Ramos (cell line): ENCODE measurements around the gene MUC5AC.
"Not testable (repeated sequence)": the region's sequence is repeated elsewhere in the genome, so short reads cannot be mapped to it uniquely, and the experiment has no call there.

Experiments used
- in situ Hi-C: fragments of 300-500 bp; cut with MboI; formaldehyde crosslinking; loops from one replicate; pipeline ENCODE4 v1.14.3; 2022; ENCODE audit warnings: low sequenced_read_pairs; ENCODE audit not compliant: unreplicated experiment

The MUC5AC gene

GRCh38 chr11:1175461-1176223 is 17.9 kb downstream of the MUC5AC start:
- in situ Hi-C loops, result no loop called here

- in situ Hi-C loops, result no loop called here
These were observed 18.7 kb downstream of the MUC5AC start for GRCh38 chr11:1176224-1177019.

DNA sequence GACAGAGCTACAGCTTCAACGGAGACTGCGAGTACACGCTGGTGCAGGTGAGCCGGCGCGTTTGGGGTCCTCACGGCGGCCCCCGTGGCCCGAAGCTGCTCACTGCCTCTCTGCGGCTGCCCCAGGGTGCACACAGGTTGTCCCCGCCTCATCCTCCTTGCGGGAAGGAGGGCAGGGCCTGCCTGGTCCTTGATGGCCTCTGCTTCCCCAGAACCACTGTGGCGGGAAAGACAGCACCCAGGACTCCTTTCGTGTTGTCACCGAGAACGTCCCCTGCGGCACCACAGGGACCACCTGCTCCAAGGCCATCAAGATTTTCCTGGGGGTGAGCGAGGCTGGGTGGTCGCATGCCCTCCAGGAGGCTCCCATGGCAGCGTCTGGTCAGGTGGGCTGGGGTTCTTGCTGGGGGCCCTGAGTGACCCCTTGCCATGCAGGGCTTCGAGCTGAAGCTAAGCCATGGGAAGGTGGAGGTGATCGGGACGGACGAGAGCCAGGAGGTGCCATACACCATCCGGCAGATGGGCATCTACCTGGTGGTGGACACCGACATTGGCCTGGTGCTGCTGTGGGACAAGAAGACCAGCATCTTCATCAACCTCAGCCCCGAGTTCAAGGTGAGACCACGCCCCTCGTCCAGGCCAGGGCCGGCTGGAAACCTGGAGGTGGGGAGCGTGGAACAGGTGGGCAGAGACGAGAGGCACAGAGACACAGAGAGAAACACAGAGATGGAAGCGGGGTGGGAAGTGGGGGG is 19.4 kb downstream of the MUC5AC start:
- in situ Hi-C loops, result no loop called here

GRCh38 chr11:1177771-1178090 is 20.0 kb downstream of the MUC5AC start:
- in situ Hi-C loops, result no loop called here

DNA sequence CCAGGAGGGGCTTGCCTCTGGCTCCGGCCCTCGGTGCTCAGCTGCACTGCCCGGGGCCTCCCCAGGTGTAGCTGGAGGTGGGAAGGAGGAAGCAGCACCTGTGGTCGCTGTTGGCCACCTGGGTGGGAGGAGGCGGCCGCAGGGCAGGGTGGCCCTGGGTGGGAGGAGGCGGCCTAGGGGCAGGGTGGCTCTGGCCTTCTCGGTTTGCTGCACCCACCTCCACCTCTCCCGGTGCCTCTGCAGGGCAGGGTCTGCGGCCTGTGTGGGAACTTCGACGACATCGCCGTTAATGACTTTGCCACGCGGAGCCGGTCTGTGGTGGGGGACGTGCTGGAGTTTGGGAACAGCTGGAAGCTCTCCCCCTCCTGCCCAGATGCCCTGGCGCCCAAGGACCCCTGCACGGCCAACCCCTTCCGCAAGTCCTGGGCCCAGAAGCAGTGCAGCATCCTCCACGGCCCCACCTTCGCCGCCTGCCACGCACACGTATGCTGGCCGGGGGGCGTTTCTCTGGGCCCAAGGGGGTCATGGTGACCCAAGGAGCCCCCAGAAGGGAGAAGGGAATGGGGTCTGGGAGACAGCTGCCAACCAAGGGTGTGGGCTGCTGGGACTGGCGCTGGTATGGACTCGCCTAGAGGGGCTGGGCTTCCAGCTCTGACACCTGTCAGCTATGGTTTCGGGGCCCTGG is 20.6 kb downstream of the MUC5AC start:
- in situ Hi-C loops, result no loop called here

DNA sequence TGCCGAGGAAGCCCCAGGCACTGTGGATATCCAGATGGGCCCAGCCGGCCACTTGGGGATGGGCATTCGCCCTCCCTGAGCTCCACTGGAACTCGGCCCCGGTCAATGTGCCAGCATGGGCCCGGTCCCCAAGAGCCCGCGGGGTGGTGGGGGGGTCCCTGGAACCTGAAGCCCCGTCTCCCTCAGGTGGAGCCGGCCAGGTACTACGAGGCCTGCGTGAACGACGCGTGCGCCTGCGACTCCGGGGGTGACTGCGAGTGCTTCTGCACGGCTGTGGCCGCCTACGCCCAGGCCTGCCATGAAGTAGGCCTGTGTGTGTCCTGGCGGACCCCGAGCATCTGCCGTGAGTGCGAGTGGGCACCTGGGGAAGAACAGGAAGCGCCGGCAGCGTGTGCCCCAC is 21.2 kb downstream of the MUC5AC start:
- in situ Hi-C loops, result no loop called here

- in situ Hi-C loops, result no loop called here
These were observed 21.9 kb downstream of the MUC5AC start for GRCh38 chr11:1179641-1180040.

GRCh38 chr11:1180171-1180570 is 22.4 kb downstream of the MUC5AC start:
- in situ Hi-C loops, result no loop called here

DNA sequence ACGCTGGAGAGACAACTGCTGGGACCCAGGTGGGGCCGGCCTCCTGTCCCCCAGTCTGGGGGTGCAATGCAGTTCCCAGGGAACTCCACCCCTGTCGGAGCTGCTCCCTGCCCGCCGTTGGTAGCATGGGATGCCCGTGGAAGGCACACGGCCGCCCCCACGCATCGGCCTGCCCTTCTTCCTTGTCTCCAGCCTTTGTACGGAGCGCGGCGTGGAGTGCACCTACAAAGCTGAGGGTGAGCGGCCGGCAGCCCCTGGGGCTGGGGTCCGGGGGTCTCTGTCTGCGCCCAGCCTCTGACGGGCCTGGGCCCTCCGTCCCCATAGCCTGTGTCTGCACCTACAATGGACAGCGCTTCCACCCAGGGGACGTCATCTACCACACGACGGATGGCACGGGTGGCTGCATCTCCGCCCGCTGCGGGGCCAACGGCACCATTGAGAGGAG is 23.2 kb downstream of the MUC5AC start:
- in situ Hi-C loops, result no loop called here

GRCh38 chr11:1181420-1181819 is 23.7 kb downstream of the MUC5AC start:
- in situ Hi-C loops, result no loop called here

DNA sequence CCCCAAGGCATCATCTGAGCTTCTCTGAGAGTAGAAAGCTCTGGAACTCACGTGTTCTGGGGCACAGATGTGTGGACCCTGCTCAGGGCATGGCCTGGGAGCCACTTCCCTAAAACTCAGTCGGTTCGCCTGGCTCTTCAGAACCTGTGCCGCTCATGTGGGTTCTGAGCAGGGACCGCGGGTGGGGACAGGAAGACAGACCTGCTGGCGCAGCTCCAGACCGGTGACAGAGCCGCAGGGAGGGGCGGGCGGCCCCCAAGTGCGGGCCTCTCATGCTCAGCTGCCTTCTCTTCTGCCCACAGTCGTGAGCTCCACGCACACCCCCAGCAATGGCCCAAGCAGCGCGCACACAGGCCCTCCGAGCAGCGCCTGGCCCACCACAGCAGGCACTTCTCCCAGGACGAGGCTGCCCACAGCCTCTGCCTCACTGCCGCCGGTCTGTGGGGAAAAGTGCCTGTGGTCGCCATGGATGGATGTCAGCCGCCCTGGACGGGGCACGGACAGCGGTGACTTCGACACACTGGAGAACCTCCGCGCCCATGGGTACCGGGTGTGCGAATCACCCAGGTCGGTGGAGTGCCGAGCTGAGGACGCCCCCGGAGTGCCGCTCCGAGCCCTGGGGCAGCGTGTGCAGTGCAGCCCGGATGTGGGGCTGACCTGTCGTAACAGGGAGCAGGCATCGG is 24.2 kb downstream of the MUC5AC start:
- in situ Hi-C loops, result no loop called here

- in situ Hi-C loops, result not testable (repeated sequence)
These were observed 26.4 kb downstream of the MUC5AC start for GRCh38 chr11:1184139-1184538.

DNA sequence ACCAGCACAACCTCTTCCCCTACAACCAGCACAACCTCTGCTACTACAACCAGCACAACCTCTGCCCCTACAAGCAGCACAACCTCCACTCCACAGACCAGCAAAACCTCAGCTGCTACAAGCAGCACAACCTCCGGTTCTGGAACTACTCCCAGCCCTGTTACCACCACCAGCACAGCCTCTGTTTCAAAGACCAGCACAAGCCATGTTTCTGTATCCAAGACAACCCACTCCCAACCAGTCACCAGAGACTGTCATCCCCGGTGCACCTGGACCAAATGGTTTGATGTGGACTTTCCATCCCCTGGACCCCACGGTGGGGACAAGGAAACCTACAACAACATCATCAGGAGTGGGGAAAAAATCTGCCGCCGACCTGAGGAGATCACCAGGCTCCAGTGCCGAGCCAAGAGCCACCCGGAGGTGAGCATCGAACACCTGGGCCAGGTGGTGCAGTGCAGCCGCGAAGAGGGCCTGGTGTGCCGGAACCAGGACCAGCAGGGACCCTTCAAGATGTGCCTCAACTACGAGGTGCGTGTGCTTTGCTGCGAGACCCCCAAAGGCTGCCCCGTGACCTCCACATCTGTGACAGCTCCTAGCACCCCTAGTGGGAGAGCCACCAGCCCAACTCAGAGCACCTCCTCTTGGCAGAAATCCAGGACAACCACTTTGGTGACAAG is 30.8 kb downstream of the MUC5AC start:
- in situ Hi-C loops, result not testable (repeated sequence)

- in situ Hi-C loops, result not testable (repeated sequence)
These were observed 32.1 kb downstream of the MUC5AC start for GRCh38 chr11:1189816-1190215.

DNA sequence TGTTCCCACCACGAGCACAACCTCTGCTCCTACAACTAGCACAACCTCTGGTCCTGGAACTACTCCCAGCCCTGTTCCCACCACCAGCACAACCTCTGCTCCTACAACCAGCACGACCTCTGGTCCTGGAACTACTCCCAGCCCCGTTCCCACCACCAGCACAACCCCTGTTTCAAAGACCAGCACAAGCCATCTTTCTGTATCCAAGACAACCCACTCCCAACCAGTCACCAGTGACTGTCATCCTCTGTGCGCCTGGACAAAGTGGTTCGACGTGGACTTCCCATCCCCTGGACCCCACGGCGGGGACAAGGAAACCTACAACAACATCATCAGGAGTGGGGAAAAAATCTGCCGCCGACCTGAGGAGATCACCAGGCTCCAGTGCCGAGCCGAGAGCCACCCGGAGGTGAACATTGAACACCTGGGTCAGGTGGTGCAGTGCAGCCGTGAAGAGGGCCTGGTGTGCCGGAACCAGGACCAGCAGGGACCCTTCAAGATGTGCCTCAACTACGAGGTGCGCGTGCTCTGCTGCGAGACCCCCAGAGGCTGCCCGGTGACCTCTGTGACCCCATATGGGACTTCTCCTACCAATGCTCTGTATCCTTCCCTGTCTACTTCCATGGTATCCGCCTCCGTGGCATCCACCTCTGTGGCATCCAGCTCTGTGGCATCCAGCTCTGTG is 34.2 kb downstream of the MUC5AC start:
- in situ Hi-C loops, result not testable (repeated sequence)

DNA sequence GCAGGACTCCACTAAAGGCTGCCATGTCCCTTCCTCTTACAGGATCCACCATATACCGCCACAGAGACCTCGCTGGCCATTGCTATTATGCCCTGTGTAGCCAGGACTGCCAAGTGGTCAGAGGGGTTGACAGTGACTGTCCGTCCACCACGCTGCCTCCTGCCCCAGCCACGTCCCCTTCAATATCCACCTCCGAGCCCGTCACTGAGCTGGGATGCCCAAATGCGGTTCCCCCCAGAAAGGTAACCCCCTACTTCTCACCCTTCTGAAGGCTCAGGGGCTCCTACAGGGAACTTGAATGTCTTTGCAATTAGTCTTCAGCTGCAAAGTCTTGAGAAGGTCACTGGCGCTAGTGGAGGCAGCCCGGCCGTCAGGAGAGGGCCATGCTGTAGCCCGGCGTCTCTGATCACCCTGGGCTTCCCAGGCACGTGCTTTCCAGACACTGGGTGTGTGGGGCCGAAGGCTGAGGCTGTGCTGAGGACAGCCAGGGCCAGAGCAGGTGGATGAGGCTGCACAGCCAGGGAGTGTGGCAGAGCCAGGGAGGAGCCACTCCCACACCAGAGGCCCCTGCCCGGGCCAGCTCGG is 35.1 kb downstream of the MUC5AC start:
- in situ Hi-C loops, result no loop called here

GRCh38 chr11:1193326-1194230 is 35.8 kb downstream of the MUC5AC start:
- in situ Hi-C loops, result no loop called here
